HG03354 (cell line): ENCODE results near the gene NNT.
"Not testable (repeated sequence)": the region's sequence is repeated elsewhere in the genome, so short reads cannot be mapped to it uniquely, and the experiment has no call there.

Experiments
- ATAC-seq: cut with Tn5 transposase; IDR thresholded peaks from one replicate; pipeline ENCODE4 v1.9.1; 2021; ENCODE audit warnings: mild to moderate bottlenecking; ENCODE audit not compliant: unreplicated experiment, poor library complexity, severe bottlenecking

The NNT gene

DNA sequence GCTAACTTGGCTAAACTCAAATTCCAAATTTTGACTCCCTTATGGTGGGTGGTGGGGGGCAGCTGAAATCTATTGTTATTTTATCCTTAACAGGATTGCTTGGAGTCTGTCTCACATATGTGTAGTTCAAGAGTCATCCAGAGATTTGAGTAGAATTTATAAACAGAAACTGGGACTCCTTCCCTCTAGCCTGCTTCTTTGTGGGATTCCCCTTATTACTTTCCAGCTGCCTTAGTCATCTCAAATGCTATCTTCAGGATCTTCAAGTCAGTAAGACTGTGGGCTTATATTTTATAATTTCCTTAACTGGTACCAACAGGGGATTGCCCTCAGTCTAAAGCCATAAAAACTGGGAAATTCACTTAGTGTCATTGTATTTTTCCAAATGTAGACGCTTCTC lies 55.5 kb downstream of the NNT start:
- no peak for ATAC-seq

DNA sequence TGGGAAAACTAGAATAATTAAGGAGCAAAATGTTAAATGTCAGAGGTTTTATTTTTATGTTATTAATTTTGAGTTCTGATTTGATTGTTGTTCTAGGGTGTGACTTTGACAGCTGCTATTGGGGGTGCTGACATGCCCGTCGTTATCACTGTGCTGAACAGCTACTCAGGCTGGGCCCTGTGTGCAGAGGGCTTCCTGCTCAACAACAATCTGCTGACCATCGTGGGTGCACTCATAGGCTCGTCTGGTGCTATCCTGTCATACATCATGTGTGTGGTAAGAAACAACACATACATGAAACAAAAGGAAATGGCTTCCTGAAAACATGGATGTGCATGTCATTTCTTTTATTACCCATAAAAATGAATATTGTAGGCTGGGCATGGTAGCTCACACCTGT lies 56.1 kb downstream of the NNT start:
- ATAC-seq: no peak

DNA sequence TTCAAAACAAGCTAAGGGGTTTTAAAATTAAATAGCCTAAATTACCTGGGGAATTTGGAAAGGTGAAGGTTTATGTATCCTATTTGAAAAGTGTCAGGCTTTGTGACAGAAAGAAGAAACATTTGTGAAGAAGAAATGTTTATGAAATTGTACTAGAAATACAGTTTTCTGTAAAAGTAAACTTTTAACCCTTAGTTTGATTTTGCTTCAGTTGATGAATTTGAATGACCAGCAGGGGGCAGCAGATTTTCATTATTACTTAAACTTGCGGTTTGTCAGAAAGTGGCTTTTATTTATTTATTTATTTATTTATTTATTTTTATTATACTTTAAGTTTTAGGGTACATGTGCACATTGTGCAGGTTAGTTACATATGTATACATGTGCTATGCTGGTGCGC lies 58.1 kb downstream of the NNT start:
- no peak for ATAC-seq

DNA sequence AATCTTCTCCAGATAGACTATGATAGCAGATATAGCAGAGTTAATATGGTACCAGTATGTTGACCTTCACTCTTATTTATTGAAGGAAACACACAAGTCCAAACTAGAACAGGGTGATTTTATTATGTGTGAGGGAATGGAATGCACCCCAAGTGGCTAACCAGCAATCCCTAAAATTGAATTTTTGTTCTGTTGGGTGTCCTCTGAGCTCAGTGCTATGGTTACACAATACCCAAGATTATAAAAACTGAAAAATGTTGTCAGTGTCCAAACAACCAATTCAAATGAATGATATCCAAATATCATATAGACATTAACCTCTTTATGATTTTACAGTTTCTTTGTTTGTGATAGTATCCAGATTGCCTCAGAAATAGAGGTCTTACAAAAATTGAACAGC lies 60.9 kb downstream of the NNT start:
- no peak for ATAC-seq

DNA sequence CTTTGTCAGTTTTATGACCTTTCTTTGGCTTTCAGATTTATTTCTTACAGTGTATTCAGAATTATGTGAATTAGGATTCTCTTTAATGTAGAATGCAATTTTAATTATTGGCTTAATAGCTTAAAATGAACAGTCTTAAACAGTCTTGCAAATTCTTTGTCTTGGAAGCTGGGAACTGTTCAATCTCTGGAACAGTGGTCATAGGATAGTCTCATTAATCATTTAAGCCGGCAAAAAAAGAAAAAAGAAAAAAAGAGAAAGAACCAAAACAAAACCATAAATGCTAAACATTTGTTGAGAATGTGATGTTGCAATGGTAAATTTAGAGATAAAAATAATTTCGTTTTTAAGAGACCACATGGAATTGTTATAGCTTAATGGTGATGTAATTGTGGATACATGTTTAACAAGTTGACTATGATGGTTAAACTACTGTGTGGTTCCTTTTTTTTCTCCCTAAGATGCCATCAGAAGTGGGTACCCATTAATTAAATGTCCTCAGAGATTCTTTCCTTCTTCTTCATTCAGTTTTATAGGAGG lies 61.6 kb downstream of the NNT start:
- ATAC-seq: no peak

DNA sequence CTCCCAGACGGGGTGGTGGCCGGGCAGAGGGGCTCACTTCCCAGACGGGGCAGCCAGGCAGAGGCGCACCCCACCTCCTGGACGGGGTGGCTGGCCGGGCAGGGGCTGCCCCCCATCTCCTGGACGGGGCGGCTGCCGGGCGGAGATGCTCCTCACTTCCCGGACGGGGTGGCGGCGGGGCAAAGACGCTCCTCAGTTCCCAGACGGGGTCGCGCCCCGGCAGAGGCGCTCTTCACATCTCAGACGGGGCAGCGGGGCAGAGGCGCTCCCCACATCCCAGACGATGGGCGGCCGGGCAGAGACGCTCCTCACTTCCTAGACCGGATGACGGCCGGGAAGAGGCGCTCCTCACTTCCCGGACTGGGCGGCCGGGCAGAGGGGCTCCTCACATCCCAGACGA lies 62.8 kb downstream of the NNT start:
- not testable (repeated sequence) for ATAC-seq

DNA sequence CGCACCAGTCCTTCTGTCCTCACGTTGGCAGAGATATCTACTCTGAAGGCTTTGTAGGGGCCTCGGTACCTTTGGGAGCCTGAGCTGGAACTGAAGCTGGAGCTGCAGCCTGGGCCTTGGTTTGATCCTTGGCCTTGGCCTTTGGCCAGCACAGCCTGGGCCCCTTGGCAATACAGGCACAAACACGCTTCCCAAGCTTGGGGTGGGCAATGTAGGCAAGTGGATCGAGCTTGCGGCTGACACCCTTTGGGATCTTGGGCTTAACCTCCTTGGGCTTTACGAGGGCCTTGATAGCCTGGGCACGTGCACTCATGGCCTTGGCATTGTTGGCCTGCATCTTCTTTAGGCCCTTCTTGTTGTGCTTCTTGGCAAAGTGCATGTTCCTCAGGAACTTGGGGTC lies 63.7 kb downstream of the NNT start:
- not testable (repeated sequence) for ATAC-seq

DNA sequence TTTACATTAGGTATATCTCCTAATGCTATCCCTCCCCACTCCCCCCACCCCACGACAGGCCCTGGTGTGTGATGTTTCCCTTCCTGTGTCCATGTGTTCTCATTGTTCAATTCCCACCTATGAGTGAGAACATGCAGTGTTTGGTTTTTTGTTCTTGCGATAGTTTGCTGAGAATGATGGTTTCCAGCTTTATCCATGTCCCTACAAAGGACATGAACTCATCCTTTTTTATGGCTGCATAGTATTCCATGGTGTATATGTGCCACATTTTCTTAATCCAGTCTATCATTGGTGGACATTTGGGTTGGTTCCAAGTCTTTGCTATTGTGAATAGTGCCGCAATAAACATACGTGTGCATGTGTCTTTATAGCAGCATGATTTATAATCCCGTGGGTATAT lies 64.4 kb downstream of the NNT start:
- ATAC-seq: not testable (repeated sequence)

DNA sequence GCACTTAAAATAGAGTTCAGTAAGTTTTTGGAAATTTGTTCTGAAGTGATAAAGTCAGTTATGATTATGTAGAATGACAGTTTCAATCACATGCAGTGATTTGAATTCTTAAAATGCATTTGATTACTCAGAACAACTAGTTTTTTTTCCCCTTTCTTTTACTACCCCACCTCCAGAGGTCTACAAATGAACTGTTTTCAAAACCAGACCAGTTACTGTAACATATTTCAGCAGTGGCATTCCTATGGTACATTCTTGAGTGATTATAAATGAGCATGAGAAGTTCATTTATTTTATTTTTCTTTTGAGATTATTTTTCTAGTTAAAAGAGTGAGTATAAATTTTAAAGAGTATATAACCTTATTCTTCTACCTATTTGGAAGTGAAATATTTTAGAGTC lies 71.6 kb downstream of the NNT start:
- no peak for ATAC-seq

DNA sequence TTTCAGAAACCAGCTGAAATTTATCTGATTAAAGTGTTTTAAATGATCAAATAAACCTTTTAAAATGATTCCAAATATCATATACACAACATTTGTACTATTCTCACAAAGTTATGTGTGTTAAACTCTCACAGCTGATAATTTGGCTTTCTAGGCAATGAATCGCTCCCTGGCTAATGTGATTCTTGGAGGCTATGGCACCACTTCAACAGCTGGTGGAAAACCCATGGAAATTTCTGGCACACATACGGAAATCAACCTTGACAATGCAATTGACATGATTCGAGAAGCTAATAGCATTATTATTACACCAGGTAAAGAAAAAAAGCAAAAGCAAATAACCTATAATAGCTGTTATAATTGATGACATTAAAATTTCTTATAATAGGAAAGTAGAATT lies 72.4 kb downstream of the NNT start:
- ATAC-seq: no peak

DNA sequence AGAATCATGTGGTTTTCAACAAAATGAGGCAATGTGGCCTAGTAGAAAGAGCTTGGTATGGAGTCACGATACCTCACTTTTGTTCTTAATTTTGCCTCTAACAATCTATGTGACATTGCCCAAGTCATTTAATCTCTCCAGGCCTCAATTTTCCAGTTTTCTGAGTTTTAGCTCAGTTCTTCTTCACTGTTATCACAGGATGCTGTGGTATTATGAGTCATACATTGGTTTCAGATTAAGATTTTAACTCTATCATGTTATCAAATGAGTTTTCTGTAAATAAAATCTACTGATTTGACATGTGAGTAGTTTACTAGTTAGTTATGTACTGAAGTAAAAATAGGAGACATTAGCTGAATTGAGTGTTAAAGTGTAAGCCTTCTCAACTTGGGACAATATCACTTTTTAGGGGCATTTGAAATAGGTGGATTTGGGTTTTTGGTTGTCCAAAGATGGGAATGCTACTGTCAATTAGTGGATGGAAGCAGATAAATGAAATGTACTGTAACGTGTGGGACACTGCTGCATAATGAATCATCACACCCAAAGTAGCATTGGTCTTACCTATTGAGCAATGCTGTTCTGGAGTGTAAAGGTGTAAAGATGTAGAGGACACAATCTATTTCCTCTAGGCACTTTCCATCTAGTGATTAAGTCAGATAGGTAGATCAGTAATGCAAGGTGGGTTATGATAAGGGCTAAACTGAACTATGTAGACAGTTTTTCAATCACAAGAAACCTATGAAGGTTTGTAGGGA lies 73.3 kb downstream of the NNT start:
- ATAC-seq: no peak

DNA sequence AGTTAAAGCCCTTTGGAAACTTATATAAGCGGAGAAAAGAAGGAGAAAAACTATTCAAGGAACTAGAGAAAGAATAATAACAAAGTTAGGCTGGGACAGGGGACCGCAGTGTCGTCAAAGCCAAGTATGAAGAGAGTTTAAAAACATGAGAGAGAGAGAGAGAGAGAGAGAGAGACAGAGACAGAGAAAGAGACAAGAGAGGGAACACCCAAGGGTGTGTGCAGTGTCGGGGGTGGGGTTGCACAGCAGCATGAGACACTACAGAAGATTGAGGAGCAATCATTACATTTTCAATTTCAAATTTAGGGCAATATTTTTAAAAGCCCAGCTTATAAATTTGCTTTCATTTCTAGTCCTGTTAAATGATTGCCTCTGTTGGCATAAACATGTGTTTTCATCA lies 74.3 kb downstream of the NNT start:
- ATAC-seq: no peak

DNA sequence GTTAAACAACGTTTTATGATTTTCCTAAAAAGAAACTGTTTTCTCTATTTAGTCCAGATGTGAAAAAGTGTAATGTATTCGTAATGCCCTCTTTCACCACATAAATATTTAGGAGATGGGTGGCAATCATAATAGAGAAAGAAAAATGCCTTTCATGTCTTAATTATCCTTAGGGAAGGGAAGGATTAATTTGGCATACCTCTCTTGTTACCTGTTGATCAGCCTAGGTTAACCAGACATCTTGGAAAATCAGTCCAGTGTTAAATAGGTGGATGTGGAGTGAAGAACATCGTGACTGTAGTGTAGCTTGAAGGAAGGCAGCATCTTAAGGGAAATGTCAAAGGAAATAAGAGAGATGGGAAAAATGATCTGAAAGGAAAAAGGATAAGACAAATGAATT lies 76.2 kb downstream of the NNT start:
- ATAC-seq: no peak

DNA sequence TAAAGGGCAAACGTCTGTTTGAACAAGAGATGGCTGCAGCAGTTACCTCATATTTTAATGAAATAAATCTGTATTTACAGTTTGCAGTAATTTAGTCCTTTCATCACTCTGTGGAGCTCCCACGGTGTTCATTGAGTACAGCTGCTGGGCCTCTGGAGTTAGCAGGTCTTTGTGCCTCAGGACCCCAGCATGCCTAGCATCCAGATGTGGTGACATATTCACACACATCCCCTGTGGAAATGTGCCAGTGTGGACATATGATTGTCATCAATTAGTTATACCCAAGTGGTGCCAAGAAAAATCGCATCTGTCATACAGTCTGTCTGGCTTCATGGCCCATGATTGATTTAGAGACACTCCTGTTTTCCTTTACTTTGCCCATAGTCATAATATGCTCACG lies 77.3 kb downstream of the NNT start:
- no peak for ATAC-seq

DNA sequence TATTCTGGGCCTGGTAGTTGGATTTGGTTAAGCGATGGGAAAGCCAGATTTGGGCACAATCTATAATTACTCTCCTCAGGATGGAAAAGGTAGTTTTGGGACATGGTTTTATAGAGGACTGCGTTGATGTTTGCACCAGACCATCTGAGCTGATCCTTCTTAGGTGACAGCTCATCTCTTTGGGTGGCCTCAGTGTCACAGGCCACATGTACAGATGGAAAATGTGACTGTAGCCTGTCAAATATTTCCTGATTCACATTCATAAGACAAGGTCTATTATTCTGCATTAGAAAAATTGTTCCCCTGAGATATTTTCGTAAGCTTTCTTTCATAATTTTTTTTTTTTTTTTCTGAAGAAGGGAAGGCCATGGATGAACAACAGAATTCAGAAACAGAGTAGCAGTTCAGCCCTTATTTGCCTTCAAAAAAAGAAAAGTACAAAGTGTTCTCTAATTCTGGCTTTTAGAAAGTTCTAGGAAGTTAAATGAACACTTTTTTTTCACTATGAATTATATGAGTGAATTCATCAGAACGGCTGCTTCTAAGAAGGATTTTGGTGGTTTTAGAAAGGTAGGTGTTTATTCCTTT lies 81.0 kb downstream of the NNT start:
- no peak for ATAC-seq

DNA sequence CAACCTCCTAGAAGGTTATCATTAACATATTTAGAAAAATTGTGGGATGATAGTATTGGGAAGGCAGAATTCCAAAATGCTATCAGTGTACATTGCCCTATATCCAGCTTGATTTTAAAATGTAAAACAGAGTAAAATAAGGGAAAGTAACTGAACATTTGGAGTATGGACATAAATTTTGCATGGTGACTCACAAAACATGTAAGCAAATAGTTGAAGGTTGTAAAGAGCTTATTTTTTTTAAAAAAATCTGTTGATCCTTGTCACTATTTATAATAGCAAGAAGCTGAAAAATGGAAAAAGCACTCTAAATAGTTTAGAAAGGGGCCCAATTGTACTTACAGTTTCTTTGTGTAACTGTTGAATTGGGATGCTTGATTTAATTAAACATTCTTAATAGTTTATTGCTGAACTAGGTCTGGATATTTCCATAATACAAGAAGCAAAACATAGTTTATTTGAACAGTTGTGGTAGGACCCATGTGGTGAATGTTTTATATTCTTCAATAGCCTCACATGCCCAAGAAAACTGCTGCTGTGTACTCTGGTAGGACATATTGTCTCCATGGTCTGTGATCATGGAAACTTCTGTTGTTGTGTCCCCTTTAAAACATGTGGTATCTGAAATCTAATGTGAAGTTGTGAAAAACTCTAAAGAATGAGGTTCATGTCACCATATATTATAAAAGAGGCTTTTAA lies 82.4 kb downstream of the NNT start:
- no peak for ATAC-seq

DNA sequence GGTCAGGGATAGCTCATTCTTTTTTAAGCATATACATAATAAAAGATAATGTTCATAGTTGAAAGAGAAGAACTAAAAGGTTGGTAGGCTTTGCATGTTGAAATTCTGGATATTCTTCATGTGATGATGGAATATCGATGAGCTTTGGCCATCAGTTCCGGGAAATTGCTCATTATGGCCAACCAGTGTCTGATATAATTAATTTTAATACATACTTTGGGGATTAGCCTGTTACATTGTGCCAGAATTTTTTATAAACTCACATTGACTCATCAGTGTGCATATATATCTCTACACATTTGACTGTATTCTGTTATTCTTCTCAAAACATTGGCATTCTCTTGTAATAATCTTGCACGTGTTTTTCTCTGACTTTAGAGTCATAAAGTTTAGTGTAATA lies 84.3 kb downstream of the NNT start:
- no peak for ATAC-seq

DNA sequence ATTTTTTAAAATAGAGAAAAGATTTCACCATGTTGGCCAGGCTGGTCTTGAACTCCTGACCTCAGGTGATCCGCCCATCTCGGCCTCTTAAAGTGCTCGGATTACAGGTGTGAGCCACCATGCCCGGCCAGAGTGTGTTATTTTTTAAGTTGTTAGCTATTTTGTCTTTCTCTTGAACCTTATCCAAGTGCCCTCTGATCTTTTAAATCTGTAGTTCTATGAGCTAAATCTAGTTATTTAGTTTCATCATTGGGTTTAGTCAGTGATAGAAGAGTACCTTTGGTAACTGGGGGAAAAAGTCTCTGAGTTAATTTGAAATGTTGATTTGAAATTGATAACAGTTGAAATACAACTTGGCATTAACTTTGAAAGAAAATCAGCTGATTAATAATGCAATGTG lies 88.3 kb downstream of the NNT start:
- ATAC-seq: no peak

DNA sequence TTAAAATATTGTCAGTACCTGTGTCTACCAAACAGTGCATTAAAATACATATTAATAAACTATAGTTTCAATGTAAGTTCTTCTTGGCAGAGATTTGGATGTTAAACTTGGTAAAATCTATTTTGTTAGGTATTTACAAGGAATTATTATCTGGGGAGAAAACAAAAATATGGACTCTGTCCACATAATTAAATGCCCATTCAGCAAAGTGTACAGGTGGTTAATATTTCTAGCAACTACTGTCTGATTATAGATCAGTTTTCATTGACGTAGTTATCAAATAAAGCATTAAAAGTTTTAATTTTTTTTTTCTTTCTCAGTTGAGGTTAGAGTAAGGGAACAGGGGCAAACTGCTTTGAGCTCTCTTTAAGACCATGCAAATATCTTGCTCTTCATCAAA lies 88.9 kb downstream of the NNT start:
- no peak for ATAC-seq

DNA sequence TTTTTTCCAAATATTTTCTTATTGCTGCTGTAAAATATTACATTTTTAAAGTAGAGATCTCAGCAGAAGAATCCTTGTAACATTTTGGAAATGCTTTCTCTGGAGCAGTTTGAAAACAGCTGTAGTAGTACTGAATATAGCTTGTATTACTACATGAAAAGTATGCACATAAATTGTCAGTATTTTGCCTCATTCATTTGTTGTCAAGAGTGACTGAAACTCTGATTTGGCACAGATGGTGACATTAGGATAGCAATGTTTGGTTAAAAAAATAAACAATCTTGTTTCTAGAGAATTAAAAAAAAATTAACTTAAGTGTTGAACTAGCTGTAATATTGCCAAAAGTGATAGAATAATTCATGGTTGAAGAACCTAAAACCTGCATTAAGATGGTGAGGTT lies 90.4 kb downstream of the NNT start:
- ATAC-seq: no peak

DNA sequence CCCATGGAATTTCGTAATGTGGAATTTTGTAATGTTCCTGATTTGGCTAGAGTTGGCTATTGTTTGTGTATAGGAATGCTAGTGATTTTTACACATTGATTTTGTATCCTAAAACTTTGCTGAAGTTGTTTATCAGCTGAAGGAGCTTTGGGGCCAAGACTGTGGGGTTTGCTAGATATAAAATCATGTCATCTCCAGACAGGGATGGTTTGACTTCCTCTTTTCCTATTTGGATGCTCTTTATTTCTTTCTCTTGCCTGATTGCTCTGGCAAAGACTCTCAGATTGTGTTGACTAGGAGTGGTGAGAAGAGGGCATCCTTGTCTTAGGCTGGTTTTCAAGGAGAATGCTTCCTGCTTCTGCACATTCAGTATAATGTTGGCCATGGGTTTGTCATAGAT lies 91.0 kb downstream of the NNT start:
- no peak for ATAC-seq
